GM04504 (cell line): ENCODE data around the gene CA7.

Experiments used
- DNase-seq: peaks from one replicate; pipeline ENCODE4 v3.0.0-alpha.2; 2012; ENCODE audit warnings: low read depth

CA7 gene

DNA sequence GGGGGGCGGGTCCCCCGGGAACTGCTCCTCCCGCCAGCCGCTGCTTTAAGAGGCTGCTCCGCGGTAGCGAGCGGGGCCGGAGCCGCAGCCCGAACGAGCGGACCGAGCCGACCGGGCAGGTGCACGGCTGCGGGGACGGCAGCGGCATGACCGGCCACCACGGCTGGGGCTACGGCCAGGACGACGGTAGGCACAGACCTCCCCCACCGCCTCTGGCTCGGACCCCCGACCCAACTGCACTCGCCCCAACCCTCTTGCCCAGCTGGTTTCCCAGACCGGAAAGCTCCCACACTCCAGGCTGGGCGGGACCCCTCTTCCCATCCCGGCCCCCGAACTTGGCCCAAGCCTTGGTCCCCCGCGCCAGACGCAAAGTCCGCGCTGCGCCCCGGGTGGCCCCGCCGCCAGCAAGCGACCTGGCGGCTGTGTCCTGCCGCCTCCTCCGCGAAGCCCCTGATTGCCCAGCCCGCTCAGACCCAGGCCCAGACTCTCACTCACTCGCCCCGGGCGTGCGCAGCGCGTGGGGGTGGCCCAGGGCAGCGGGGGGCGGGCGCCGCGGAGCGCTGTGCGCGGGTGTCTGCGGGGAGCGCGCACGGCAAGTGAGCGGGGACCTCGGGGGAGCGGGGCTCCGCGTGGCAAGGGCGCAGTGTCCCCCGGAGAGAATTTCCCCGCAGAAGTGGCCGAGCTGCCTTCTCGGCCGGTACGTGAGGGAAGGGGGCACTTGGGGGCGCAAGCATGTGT lies at the start of gene CA7:
TSS of gene CA7 (plus strand) at position 73 of the 738 bp plus-strand sequence. CDS start at position 147, 74 bp downstream.
- no peak for DNase-seq

DNA sequence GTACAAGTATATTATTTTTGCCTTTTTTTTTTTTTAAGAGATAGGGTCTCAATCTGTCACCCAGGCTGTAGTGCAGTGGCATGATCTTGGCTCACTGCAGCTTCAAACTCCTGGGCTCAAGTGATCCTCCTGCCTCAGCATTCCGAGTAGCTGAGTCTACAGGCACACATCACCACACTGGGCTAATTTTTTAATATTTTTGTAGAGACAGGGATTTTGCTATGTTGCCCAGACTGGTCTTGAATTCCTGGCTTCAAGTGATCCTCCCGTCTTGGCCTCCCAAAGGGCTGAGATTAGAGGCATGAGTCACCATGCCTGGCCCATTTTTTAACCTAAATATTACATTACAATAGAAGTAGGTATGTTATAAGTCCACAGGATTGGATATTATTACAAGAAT lies 46.1 kb upstream of the CA7 start:
- peak; percentile 3 for DNase-seq

DNA sequence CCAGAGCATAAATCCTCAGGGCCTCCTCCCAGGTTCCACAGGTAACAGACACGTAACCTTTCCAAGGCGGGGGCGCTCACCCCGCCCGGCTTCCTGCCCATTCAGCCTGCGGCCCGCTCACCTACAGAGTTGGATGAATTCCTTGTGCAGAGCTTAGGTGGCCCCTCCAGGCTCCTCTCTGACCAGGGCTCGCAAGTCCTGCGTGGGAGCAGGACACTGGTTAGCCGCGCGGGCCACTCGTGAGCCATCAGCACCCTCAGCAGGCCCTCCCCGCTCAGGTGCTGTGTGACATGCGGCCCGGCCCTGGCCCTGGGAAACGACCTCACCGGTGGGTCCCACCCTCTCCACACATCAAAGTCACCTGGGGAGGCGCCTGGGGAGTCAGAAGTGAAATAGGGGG lies 43.4 kb upstream of the CA7 start:
- no peak for DNase-seq

DNA sequence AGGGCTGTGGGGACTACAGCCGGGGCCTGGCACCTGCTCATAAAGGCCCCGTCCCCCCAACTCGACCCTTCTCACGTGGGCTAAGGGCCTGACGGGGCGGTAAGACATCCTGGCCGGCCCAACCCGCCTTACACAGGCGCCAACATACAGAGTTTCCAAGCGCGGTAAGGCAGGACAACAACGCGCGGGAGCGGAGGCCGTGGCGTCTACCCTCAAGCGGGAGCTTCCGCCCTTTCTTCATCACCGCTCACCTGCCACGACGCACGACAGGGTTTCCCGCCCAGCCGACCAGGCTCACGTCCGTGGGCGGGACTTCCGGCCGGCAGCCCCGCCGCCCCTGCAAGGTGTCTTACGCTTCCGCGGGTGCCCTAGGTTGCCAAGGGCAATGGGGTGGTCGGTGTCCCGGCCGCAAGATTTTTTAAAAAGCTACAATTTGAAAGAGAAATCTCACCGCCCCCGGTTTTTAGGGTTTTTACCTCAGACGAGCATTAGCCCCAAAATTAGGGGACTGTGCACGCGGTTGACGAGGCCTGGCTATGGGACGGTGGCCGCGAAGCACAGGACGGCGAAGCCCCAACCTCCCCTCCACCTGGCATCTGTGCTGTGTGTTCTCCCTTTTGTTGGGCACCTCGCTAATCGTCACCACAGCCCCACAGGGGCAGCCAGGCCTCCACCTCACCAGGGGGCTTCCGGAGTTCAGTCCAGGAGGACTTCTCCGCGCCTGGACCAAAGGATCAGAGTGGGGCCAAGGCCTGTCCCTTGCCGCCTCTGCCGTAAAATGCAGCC lies 42.7 kb upstream of the CA7 start, which contains the start of gene TERB1:
TSS of gene TERB1 (minus strand) at position 265 of the 786 bp plus-strand sequence. CDS start 4,786 bp downstream, outside the sequence.
- DNase-seq: no peak

DNA sequence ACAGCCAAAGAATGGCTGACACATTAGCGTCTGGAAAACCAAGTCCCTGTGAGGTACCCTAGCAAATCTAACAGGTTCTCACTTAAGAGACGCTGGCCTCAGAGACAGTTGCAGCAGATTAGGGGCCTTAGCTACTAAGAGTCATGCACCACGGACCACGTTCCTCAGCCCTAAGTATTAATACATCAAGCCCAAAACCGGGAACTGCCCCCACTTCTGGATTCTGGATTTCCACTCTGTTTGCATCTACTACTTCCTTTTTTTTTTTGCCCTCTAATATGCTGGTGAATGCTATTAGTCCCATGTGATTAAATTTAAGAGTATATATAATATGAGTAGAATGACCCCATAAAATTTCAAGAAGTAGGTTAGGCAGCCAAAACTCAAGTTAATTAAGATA lies 42.1 kb upstream of the CA7 start:
- DNase-seq: no peak

DNA sequence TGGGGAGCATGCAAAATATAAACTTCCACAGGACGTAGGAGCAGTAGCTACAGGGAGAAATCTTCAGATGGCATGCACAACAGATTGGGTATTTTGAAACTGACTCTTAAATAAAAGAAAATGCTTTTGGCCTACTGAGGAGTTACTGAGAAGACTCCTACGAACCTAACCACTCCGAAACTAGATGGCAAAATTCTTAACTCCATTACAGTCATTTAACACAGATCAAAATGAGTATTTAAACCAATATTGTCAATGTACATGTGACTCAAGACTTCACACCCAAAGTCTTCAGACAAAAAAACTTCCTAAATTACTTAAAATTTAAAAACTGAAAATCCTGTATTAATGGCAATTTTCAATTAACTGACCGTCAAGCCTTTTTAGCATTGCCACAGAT lies 34.4 kb upstream of the CA7 start:
- DNase-seq: no peak

DNA sequence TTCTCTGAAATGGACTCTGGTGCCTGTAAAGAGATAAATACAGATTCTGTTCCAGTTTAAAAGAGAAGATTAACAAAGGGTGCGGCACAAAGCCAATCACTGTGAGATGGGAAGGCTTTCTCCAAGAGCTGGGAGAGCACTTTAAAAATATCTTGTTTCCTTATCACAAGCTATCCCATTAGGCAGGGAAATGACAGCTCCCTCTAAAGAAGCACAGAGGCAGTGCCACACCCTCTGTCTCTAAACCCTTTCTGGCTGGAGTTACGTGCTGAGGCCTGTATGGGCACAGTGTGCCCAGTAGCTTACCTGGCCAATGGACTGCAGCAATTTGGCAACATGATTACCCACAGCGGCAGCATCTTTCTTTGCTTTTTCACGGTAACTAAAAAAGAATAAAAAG lies 33.8 kb upstream of the CA7 start:
- DNase-seq: no peak

DNA sequence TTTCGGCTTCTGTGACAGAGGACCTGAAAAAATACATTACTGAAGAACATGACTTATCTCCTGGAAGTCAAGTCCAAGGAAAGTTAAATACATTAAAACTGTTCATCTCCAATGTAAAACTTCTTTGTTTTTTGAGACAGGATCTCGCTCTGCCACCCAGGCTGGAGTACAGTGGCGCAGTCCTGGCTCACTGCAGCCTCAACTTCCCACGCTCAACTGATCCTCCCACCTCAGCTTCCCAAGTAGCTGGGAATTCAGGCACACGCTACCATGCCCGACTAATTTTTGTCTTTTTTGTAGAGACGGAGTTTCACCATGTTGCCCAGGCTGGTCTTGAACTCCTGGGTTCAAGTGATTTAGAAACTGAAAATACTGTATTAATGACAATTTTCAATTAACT lies 33.2 kb upstream of the CA7 start:
- DNase-seq: no peak

DNA sequence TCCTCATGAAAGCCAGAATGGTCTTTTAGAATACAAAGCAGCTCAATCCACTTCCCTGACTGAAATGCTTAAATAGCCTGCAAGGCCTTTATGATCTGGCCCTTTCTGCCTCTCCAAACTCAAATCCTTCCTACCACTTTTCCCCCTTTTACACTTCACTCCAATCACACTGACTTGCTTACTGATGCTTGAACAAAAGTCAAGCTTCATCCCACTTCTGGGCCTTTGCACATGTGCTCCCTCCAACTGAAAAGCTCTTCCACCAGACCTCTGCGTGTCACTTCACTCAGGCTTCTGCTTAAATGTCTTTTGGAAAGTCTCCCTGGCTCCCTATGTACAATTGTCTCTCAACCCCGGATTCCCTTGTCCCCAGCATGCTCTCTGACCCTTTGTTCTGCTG lies 29.5 kb upstream of the CA7 start:
- no peak for DNase-seq

DNA sequence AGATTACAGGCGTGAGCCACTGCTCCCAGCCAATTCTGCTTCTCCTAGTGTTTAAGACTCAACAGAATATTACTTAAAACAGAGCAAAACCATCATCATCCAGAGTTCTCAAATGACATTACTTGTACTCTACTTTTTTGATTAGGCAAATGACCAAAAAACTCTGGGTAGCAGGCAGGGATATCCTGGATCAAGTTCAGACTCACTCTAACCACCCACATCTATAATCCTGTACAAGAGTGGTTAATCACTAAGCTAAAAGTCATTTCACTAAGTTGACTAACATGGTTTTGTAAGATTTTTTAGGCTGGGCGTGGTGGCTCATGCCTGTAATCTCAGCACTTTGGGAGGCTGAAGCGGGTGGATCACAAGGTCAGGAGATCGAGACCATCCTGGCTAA lies 20.2 kb upstream of the CA7 start:
- DNase-seq: no peak

DNA sequence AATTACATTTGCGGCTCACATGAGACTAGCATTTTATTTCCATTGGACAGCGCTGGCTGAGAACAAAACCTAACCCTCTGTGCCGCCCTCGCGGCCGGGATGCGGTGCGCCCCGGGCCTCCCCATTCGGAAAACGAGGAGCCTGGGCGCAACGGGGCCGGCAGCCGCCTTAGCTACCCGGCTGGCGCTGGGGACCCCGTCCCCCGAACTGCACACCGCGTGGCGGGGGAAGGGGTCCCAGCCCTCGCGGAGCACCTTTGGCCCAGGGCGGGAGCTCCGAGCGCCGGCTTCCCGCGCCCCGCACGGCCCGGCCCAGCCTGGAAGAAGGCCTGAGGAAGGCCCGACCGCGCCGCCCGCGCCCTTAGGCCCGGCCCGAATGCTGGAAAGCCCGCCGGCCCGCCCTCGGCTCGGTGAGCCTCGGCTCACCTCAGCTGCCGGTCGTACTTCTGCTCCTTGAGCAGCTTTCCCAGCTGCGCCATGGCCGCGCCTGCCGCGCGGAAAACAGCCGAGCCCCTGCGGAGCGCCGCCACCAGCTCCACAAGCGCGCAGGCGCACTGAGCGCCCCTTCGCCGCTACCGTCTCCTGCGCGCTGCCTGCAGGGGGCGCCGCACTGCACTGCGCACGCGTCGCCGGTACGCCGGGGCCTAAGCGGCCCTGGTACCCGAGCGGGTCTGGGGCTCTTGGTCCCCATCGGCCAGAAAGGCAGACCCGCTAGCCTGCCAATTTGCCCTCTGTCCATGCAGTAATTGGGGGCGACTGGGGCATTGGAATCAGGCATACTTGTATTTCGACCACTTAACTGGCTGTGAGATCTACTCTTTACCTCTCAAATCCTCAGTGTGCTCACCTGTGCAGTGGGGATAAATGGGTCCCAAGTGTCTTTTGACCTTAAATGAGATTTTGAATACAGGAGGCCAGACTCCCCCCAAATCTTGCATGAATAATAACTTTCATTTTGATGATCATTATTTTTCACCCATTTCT lies 13.5 kb upstream of the CA7 start, which contains the start of gene NAE1:
TSS of gene NAE1 (minus strand) at position 555 of the 983 bp plus-strand sequence. CDS start at position 478, 77 bp downstream.
- DNase-seq: peak; percentile 70

DNA sequence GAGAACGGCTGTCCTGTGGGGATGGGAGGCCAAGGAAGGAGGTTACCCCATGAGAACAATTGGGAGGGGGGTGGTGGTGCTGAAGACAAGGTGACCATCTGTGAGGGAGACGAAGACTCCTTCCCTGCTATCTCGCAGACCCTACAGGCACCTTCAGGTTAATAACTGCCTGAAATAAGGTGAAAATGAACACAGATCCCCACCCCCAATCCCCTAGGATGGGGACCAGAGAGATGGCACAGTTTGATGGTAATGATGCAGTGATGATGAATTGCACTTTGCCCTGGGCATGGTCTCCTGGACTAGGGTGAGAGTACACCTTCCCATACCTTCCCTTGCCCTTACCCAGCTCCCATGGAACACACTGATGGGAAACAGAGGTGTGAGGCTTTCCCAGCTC lies 12.0 kb upstream of the CA7 start:
- DNase-seq: no peak

DNA sequence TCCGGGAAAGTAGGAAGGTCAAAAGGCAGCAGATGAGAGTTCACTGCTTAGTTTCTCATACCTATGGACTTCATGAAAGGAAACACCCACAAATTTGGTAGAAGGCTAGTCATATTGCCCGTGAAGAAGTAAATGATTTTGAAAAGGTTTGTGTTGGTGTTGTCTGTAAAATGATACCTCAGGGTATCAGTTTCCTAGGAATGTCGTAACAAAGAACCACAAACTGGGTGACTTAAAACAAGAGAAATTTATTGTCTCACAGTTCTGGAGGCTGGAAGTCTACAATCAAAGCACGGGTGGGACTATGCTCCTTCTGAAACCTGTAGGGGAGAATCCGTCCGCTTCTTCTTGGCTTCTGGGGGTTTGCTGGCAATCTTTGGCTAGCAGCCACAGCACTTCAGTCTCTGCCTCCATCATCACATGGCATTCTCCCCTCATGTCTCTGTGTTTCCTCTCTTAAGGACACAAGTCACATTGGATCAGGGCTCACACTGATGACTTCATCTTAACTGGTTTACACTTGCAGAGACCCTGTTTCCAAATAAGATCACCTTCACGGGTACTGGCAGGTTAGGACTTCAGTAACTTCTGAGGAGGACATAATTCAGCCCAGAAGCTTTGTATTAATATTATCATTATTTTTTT lies 11.4 kb upstream of the CA7 start:
- no peak for DNase-seq

DNA sequence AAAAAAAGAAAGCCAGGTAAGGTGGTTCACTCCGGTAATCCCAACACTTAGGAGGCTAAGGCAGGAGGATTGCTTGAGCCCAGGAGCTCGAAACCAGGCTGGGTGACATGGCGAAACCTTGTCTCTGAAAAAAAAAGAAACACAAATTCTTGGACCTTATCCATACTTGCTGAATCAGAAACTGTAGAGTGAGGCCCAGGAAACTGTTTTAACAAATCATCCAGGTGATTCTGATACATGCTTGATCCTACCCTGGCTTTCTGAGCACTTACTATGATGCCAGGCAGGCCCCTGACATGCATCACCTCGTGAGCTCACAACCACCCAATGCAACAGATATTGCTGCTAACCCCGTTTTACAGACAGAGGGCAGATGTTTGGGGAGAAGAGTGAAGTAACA lies 9.5 kb upstream of the CA7 start:
- no peak for DNase-seq

DNA sequence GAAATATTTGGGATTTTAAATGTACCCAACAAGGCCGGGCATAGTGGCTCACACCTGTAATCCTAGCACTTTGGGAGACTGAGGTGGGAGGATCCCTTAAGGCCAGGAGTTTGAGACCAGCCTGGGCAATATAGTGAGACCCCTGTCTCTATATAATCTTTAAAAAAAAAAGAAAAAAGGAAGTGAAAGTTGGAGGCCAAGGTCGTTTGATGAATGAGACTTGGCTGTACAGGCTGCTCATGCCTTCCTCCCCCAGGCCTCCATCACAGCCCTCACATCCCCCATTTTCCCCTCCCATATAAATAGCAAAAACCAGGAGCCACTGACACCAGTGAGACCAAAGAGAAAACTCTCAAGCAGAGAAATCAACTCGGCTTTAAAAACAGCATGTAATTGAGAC lies 3.3 kb upstream of the CA7 start:
- no peak for DNase-seq

DNA sequence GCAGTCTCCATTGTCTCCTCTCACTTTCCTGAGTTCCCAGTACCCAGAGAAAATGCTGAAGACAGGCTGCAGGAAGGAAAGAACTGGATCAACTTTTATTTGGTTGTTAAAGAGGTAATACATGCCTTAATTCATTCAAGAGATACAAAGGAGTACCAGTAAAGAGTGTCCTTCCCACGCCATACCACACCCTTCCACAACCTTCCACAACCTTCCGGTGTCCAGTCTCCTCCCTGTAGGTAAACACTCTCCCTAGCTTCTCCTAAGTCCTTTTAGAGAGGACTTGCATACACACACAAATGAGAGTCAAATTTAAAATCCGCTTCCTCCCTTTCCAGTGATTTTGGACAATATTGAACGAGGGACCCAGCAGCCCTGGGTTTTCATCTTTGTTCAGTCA lies 2.8 kb upstream of the CA7 start:
- DNase-seq: no peak

DNA sequence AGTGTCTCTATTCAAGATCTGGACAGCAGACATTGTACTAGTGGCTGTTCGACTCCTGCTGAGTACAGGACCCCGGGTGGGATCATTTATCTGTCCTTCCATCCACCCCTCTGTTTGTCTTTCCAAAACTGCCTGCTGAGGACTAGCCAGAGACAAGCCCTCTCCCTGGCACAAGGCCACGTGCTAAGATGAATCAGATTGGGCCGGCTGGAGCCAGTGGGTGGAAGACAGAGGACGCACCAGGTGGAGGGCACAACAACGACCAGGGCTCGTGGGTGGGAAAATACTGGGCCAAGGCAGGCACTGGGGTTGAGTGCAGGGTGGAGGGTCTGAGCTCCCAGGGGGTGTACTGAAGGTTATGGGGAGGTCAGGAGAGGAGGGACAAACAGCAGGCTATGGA lies 1.4 kb upstream of the CA7 start:
- DNase-seq: no peak

DNA sequence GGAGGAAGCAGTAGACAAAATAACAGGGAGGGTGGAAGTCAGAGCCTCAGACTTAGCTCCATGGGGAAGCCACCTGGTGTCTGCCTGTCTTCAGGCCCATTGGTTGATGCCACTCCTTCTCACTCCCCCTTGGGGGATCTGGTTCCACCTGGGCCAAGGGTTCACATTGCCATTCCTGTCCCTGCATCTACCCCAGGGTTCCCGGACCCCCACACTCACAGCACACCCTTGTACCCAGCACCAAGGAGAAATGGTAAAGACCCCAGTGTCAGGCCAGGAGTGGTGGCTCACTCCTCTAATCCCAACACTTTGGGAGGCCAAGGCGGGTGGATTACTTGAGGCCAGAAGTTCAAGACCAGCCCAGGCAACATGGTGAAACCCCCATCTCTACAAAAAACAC lies 1.0 kb upstream of the CA7 start:
- DNase-seq: no peak

DNA sequence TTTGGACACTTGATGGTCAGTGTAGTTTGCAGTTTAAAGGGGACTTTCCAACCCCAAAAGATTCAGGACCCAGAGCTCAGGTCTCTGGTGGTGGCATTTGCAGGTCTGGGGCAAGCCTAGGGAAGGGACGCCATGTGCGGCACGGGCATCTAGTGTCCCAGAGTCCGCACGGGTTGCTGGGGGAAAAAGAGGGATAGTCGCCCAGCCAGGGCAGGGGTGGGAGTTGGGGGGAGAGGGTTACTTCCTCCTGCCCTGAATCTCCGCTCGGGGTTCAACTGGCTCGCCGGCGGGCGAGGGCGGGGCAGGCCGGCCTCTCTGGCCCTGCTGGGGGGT lies 239 bp upstream of the CA7 start:
- DNase-seq: no peak

DNA sequence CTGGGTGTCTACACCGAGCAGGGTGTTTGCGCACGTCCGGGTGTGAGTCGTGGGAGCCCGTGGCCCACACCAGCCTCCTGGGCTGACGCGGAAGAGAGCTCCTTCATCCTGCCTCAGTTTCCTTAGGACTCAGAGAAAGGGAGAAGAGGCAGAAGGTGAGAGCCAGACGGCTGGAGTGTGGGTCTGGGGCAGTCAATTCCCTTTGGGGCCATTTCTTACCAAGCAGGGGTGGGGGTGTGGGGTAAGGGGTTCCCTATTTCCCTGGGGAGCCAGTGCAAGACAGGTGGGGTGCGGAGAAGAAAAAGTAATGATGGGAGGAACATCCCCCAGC lies 831 bp downstream of the CA7 start:
- DNase-seq: no peak

DNA sequence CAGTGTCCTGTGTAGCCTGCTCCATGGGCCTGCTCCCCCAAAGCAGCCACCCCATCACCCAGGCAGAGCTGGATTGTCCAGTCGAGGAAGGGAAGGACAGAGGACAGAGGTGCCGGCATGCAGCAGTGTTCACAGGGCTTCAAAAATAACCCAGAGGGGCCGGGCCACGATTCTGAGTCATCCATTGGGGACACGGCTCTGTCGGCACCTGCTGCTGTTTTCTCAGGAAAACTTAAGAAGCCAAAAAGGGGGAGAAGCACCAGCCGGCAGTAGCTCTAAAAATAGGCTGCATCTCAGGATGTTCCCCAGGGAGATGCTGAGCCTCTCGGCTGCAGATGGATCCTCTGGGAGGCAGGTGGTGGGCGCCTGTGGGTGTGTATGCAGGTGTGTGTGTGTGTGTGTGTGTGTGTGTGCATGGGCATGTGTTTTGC lies 1.6 kb downstream of the CA7 start:
- DNase-seq: no peak

DNA sequence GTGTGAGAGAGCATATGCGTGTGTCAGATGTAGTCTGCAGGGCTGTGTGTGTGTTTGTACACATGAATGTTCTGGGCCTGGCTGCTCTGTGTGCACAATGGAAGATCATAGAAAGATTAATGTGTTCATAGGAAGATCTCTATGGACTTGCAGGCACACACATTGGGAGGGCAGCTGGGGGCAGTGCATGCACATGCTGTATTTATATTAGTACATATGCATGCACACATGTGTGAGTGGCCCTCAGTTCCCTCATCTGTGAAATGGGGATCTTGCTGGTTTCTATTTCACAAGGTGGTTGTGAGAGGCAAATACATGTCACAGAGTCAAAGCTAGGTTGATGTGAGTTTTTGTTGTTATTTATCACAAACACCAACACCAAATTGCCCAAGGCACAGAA lies 2.1 kb downstream of the CA7 start:
- no peak for DNase-seq
